Hematopoietic multipotent progenitor cell treated with erythropoietin and hydrocortisone succinate and interleukin-3 and kit ligand, for 15 days (in vitro differentiated cells): Measurements from ENCODE around the gene KCNT1.

Experiments
- DNase-seq: peaks from one replicate; pipeline ENCODE4 v3.0.0-alpha.2; 2015; ENCODE audit warnings: low spot score

The KCNT1 gene

DNA sequence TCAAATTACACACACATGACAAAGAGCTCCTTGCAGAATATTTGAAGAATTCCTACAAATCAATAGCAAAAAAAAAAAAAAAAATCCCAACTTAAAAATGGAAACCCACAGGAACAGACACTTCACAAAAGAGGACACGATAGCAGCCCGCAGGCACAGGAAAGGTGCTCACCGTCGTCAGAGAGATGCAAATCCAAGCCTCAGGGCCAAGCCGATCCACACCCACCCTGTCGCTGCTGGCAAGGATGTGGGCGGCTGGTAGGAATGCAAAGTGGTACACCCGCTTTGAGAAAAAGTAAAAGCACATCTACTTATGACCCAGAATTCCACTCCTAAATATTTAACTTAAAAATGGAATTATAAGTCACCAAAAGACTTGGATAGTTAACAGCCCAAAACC is 28.0 kb upstream of the KCNT1 start:
- no peak for DNase-seq

DNA sequence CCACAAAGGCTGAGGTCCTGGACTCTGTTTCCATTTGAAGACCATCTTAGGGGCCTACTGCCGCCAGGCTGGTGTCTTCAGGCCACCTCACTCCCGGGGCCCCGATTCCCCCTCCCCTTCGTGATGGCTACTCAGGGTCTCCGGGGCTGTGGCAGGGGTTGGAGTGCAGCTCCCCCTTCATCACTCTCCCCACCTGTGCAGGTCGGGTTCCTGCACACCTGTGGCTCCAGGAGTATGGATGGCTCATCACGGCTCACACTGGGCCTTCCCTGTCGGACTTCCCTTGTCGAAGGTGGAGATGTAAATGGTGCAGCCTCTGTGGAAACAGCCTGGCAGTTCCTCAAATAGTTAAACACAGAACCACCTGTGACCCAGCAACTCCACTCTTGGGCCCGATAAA is 27.0 kb upstream of the KCNT1 start:
- no peak for DNase-seq

DNA sequence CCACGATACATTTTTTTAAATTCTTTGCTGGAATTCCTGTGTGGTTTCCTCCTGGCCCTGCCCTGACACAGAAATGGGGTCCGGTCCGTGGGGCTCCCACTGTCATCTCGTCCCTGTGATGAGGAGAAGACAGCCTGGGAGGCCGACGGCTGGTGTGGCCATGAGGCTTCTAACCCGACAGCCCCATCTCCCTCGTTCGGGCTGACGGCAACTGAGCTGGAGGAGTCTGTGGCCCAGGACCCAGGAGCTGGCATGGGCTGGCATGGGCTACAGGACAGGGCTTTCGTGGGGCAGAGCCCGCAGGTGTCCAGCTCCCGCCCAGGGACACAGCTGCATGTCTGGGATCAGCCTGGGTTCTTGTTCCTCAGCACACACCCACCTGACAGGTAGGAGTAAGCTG is 25.1 kb upstream of the KCNT1 start:
- no peak for DNase-seq

DNA sequence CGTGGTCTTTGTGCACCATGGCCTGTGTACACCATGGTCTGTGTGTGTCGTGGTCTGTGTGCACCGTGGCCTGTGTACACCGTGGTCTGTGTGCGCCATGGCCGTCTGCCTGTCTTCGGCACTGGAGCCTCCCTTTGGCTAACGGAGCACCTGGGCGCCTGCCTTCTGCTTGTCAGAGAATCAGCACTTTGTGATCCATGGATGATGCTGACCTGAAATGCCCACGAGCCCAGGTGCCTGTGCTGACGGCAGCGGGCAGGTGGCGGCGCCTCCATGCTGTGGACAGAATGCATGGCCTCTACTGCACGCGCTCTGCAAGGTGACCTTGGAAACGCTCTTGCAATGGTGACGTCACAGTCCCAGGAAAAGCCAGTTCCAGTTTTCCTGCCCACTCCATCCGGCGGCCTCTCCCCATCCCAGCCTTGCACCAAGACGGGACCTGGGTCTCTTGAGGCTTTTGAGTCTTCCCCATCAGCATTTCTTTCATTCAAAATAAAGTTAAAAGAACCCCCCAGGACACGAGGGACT is 24.3 kb upstream of the KCNT1 start:
- DNase-seq, result no peak

DNA sequence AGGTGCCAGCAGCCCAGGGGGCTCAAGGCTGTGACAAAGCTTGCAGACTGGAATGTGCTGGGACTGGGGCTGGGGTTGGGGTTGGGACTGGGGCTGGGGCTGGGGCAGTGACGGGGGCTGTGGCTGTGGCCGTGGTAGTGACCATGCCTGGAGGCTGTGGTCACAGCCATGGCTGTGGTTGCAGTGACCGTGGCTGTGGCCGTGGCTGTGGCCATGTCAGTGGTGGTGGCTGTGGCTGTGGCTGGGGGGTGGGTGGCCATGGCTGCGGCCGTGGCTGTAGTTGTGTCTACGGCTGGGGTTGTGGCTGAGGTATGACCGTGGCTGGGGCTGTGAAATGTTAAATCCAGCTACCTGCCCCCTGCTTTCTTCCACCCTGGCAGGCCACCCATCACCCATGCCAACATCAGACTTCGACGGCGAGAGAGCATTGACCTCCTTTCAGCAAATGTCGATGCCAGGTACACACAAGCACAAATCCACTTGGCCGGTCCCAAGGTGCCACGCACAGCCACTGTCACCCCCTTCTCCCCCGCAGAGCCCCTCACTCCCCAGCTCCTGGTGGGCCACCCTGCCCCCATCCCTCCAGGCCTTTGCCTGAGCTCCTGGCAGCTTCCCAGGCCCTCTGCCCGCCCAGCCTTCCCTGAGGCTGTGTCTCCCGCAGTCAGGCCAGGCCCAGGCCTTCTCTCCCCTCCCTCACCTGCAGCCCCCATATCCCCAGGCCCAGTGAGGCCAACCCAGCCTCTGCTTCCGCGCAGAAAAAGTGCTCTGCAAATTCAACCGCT is 23.6 kb upstream of the KCNT1 start:
- no peak for DNase-seq

DNA sequence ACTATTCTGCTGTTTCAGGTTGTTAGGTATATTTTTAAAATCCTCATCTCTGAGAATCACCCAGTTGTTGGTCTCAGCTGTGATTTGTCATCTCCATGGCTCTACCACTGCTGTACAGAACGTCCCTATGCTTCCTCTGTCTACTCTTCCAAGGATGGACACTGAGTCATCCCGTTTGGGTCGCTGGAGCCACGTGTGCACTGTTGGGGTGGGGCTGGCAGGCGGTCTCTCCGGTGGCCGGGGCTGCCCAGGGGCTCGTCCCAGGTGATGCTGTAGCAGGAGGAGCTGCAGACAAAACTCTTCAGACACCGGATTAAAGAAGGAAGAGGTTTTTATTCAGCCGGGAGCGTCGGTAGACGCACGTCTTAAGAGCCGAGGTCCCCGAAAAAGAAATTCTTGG is 21.9 kb upstream of the KCNT1 start:
- no peak for DNase-seq

DNA sequence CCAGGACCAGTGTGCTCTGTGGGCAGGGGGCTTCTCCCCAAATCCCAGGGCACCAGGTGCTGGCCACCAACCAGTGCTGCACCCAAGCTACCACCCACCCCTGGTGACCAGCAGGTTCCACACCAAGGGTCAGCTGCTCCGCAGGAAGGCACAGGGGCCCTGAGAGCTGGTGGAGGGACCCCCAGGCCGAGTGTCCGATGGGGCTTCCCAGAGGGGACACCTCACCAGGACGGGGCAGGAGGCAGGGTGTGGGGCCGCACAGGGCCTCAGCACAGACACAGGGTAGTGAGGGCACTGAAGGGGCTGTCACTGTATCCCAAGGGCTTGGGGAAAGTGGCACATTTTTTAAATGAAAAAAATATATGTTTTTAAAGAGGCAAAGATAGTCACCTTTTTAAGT is 20.8 kb upstream of the KCNT1 start:
- no peak for DNase-seq

DNA sequence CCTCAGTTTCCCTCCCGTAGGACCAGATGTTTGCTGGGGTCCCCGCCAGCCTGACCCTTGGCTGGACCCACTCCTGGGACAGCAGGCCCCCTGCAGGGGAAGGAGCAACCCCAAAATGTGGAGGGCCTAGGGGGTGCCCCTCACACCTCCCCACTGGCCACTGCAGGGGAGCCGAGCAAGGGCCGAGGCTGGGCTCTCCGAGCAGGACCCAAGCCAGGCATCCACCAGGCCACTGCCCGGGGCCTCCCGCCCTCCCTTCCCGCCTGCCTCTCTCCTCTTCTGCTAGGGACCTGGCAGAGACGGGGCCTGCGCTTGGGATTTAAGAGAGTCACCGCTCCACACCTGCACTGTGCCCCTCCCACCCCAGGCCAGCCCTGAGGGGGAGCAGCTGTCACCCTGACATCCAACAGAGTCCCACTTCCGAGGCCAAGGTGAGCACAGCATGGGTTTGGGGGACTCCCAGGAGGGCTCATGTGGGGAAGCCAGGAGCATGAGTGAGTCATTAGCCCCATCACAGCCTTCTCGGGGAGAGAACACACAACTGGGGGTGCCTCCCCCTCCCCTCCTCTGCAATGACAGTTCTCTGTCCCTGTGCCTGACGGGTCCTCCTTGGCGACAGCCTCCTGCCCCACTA is 18.5 kb upstream of the KCNT1 start:
- DNase-seq, result no peak

DNA sequence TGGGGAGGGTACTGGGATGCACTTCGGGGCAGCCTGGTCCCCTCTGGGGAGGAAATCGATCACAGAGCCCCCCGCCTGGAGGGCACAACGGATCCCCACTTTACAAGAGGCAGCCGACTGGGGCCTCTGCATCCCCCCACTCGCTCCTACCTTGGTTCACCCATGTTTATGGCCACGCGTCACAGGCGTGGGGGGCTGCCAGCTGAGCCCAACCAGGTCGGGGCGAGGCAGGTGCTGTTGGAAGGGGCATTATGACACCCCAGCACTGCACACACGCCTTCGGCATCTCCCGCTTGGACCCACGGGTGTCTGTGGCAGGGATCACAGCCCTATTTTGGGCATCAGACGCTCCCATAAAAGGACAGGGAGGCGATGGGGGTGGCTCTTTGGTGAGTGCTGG is 17.3 kb upstream of the KCNT1 start:
- no peak for DNase-seq

DNA sequence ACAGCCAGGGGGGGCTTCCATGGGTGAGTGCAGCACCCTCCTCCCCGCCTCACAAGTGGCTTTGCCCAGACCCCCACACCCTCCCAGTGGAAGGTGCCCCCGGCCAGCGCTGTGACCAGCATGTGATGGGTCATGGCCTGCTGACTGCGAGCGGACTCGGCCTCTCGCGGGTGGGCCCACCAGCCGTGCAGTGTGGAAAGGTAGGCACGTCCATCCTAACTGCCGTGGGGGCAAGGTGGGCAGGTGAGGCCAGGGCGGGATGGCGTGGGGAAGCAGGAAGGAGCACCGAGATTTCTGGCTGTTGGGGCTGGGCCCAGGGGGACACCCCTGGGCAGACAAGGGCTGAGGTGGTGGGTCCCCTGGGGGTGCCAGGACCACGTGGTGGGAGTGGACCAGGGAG is 14.8 kb upstream of the KCNT1 start:
- no peak for DNase-seq

DNA sequence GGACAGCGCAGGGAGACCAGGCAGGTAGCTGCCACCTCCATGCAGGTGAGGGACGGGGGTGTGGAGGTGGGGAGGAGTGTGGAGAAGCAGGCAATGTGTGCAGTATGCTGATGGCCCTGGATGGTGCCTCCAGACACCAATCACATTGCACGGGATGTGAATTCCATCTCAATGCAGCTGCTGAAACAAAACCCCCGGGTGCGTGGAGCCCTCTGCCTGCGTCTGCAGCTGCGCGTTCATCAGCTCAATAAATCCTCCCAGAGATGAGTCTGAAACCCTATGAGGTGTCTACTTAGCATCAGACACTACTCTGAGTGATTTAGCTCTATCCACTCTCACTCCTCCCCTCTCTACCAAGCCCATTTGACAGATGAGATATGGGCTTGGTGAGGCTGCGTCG is 13.0 kb upstream of the KCNT1 start:
- DNase-seq, result no peak

DNA sequence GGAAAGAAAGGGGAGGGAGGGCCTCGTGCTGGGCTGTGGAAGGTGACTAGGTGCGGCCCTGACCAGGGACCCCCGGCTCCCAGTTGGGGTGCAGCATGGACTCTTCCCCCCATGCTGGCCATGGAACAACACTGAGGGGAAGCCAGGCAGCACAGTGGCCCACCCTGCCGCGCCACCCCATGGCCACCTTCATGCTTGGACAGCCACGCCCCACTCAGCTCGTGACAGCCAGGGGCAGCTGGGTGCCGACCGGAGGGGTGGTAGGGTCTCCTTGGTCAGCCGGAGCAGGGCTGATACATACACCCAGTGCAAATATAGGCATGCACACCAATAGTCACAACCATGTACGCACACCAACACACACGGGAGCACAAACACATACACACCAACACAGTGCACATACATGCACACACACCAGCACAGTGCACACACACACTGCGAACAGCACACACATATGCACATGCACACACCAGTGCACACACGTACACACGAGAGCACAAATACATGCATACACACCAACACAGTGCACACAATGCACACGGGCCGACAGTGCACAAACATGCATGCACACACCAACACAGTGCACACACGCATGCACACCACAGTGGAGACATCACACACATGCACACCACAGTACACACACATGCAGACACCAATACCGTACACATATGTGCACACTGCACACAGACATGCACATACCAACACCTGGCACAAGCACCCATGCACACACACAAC is 11.0 kb upstream of the KCNT1 start:
- DNase-seq, result no peak

DNA sequence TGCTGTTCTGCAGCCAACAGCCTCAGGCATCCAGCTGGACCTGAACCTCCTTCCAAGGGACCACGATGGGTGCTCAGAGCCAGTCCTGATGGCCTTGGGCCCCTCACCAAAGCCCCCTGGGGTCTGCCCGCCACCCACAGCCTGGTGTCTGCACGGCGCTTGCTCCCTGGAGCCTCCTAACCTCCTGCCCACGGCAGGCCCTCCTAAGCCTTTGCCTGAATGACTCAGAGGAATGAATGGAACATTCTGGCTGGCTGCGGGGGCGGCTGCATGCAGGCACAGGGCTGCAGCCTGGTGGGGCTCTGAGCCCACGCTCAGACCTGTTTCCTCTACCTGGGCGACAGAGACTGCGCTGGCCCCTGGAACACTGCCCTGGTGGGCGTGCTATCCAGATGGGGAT is 9.6 kb upstream of the KCNT1 start:
- DNase-seq, result no peak

DNA sequence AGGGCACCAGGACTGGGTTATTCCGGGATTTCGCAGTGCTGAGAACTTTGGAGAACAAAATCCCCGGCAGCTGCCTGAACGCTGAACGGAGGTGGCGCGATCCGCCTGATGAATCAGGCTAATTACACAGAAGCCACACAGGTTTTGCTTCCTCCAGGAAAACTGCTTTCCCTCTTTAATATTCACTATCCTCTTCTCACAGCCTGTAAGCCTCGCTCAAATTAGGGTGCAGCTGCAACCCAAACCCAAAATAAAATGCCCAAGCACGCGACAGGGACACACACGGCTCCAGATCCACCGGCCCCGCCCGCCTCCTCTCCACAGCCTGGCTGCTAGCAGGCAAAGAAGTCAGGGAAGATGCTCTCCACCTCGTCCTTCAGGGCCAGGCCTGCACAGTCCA is 8.7 kb upstream of the KCNT1 start:
- no peak for DNase-seq

DNA sequence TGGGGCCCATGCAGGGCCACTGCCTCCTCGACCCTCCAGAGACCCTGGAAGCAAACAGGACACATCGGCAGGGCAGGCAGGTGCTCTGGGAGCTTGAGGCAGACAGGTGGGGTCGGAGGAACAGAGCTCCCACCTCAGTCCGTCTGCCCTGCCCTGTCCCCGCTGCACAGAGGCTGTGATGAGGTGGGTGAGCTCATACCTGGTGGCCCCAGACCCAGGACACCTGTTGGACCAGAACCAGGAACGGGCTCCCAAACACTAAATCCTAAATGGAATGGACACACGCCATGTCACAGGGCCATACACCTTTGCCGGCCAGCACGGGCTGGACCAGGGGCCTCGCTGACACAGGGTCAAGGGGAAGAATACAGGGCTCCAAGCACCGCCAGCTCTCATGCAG is 8.2 kb upstream of the KCNT1 start:
- no peak for DNase-seq

DNA sequence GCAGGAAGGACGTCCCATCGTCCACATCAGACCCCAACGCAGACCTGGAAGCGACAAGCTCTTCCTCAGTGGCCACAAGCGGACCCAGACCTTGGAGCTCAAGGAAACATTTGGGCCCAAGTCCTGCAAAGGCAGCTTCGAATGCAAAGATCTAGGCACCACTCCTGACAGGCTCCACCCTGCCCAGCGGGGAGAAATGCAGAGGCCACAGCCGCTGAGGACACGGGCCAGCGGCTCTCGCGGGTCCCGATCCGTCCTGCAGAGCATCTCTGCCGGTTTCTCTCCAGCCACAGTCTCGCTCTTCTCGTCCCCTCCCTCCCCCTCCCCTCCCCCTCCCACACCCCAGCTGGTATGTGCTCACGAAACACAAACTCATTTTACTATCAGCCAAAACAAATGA is 7.6 kb upstream of the KCNT1 start:
- DNase-seq, result no peak

DNA sequence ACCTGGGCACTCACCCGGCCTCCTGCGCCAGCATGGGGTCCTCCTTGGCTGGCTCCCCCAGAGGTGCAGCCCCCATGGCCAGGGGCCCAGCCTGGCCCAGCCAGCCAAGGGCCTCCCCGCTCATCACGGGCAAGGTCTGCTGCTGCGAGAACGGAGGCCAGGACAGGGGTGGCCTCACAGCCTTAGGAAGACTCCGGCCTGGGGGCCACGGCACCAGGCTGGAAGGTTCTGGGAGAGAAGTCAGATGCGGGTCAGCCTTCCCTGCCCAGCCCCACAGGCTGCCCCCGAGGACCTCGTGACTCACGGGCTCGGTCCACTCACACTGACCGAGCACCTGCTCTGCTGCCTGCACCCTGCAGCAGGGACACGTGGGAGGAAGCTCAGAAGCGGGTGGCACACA is 6.9 kb upstream of the KCNT1 start:
- DNase-seq, result no peak

DNA sequence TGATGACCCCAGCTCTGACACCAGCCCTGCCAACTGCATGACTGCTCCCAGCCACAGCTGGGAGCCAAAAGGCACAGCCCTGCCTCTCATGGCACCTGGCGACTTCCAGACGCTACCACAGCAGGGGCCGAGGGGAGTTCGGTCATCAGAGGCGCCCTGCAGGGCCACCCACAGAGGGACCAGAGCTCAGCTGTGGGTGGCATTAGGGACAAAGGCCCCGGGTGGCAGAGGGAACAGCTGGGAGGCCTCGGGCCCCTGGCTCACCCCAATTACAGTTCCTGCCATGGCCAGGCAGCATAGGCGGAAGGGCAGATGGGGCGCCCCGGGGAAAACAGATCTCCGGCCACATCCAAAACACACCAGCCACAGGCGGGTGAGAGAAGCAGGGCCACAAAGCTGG is 6.3 kb upstream of the KCNT1 start:
- no peak for DNase-seq

DNA sequence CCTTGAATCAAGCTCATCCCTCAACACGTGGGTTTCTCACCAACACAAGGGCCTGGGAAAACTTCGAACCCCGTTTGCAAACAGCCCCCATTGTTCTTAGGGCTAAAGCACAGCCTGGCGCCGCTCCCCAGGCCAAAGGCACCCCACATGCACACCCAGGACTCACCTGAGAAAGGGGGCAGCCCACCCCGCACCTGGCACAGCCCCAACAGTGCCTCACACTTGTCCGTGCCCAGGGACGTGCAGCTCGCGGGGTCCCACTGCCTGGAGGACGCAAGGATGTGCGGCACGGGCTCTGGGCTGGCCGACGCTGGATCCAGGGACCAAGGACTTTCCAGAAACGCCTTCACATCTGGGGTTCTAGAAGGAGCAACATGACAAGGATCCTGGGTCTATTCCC is 5.5 kb upstream of the KCNT1 start:
- no peak for DNase-seq

DNA sequence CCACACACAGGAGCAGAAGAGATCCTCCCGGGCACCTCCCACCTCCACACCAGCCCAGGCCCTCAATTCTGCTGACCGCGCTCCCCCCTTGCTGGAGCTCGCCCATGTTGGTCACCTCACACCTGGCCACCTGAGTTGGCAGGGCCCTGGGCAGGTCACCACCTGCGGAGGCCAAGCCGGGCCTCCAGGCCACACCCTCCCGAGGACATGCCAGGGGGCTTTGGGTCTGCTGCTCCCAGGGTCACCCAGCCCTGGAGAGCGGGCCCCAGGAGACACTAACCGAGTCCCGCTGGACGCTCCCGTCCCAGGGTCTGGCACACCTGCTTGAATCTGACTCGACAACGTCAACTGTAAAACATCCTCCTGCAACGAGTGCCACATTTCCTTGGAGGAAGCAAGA is 4.8 kb upstream of the KCNT1 start:
- DNase-seq, result no peak

DNA sequence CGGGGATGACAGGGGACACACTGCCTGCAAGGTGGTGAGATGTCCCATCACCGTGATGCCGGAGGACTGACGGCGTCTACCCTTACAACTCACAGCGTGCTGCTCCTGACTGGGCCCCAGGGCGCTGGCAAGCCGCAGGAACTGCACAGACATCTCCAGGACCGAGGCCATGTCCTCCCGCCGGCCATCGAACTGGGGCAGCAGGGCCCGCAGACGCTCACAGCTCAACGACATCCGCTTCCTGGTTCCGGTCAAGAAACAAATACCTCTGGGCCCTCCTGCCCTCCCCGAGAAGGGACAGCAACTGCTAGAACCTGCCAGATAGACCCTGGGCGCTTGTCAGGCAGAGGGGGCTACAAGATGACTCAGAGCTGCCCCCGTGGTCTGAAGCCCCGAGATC is 3.7 kb upstream of the KCNT1 start:
- DNase-seq, result no peak

DNA sequence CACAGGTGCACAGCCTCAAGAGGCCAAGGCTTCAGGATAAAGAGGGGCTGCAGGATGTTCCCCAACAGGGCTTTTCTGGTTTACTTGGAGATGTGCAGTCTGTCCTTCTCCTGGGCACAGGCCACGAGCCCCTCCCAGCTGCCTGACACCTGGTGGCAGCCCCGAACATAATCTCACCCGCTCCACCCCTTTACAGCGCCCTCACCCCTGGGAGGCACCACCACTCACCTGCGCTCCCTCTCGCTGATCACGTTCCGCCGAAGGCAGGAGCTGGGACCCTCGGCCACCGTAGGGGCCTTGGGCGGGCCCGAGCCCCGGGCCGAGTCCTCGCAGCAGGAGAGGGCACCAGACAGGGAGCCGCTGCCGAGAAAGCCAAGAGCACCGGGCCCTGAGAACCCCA is 3.2 kb upstream of the KCNT1 start:
- no peak for DNase-seq

DNA sequence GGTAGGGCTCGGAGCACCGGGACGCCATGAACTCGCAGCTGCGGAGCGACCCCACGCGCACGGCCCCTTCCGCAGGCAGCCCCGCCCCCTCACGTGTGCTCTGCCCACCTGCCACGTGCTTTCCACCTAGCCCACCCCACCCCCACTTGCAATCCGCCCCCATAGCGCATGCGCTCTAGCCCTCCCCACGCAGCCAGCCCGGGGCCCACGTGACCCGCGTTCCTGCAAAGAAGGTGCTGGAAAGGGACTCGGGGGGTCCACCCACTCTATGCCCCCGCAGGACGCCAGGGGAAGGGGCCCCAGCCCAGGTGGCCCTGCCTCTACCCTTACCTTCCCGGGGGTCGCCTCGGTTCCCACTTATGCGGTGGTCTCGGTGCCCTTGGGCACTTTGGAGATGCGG is 2.5 kb upstream of the KCNT1 start, which contains the start of gene SOHLH1:
Gene SOHLH1, minus strand, starts transcription at position 42 of the 400 bp plus-strand sequence. Its CDS starts 14 bp downstream, at position 28.
- DNase-seq, result no peak
